Tibial nerve (tissue), 4 donors: ENCODE measurements around the gene PYCR2. TPM values are rescaled to one million over a fixed set of nuclear protein-coding genes. Genes with fewer than 3 reads are reported as not detected.

Experiments used
- DNase-seq, 2 donors: peaks; one replicate each; pipeline ENCODE4 v3.0.0-alpha.2; 2019; ENCODE audit warnings: low spot score in 2 of 2
- H3K27ac ChIP-seq, 4 donors: fragments of 200-600 bp; sonication (generic) in 3 of 4; one replicate each; pipeline ENCODE4 v1.5.1; 2017 to 2019; ENCODE audit warnings: mild to moderate bottlenecking in 1 of 4
- H3K27me3 ChIP-seq, 2 donors: fragments of 200-600 bp; sonication (generic) in 1 of 2; one replicate each; pipeline versions ENCODE4 v1.5.1 to v1.6.0; 2017 to 2019
- H3K36me3 ChIP-seq, 3 donors: fragments of 200-600 bp; sonication (generic); one replicate each; pipeline ENCODE4 v1.5.1; 2018 to 2019
- H3K4me1 ChIP-seq, 4 donors: fragments of 200-600 bp; sonication (generic) in 3 of 4; one replicate each; pipeline ENCODE4 v1.5.1; 2017 to 2019
- H3K4me3 ChIP-seq, 4 donors: fragments of 200-600 bp; sonication (generic) in 3 of 4; one replicate each; pipeline ENCODE4 v1.5.1; 2017 to 2019; ENCODE audit warnings: mild to moderate bottlenecking in 1 of 4, moderate library complexity in 1 of 4
- H3K9me3 ChIP-seq, 4 donors: fragments of 200-600 bp; sonication (generic) in 3 of 4; one replicate each; pipeline ENCODE4 v1.5.1; 2017 to 2019
- CTCF ChIP-seq, 5 experiments: fragments of 200-600 bp in 3 of 5; fragments of 450-650 bp in 2 of 5; sonication (generic) in 3 of 5; IDR thresholded peaks; one replicate each; pipeline ENCODE4 v1.5.1; 2016 to 2019; ENCODE audit warnings: antibody characterized with exemption in 5 of 5, mild to moderate bottlenecking in 3 of 5, moderate library complexity in 2 of 5
- EP300 ChIP-seq, 2 donors: sonication (generic); formaldehyde crosslinking; IDR thresholded peaks; one replicate each; pipeline ENCODE4 v1.6.1; 2017; ENCODE audit warnings: antibody characterized with exemption in 2 of 2, mild to moderate bottlenecking in 1 of 2
- POLR2A ChIP-seq, 2 donors: fragments of 450-650 bp; IDR thresholded peaks; one replicate each; pipeline ENCODE4 v1.6.1; 2017; ENCODE audit warnings: antibody characterized with exemption in 2 of 2, mild to moderate bottlenecking in 2 of 2, moderate library complexity in 2 of 2
- WGBS, 2 donors: methylation state at CpG; one replicate each; pipeline ENCODE4 v1.1.5; 2018; 5-methylcytosine and 5-hydroxymethylcytosine counted together
- total RNA-seq, 4 donors: library from RNA; depleted of rRNA; stranded (reverse); fragments of >200 nt; gene quantifications; one replicate each; pipeline ENCODE4 v1.1.0, GENCODE V29; 2016

PYCR2 gene
- total RNA-seq, 4 donors from 2014 or later, result 54.2 to 80.8 (median 59.0) TPM

- no peak for TF ChIP-seq EP300 (IDR thresholded peaks at IDR 0.05)
- no peak for TF ChIP-seq CTCF (IDR thresholded peaks at IDR 0.05)
- TF ChIP-seq POLR2A (IDR thresholded peaks at IDR 0.05), result no peak
Observed at GRCh38 chr1:225965231-225965630, 41.2 kb upstream of the PYCR2 start.

GRCh38 chr1:225963735-225964530 lies 39.9 kb upstream of the PYCR2 start:
- peaks cover 0 to 12% of the 10 kb centered on the region in 2 donors for H3K27me3 ChIP-seq
- no peak for DNase-seq
- H3K4me1 ChIP-seq, result peaks cover 0 to 5% (median 0%) of the 10 kb centered on the region in 4 donors
- 92 to 93% methylated on average over 15 of the region's 15 CpGs for WGBS, 2 donors
- H3K27ac ChIP-seq, result no peak overlapping the region
- H3K36me3 ChIP-seq, result no peaks in the 10 kb centered on the region
- H3K4me3 ChIP-seq, result no peak overlapping the region
- no peak for TF ChIP-seq POLR2A (IDR thresholded peaks at IDR 0.05)
- H3K9me3 ChIP-seq, result no peaks in the 10 kb centered on the region

More at GRCh38 chr1:225965231-225965630, 41.2 kb upstream of the PYCR2 start:
- Histone ChIP-seq H3K27me3 (peaks cover 0 to 12% of the 10 kb centered on the region in 2 donors), H3K4me3 (no peak overlapping the region), H3K27ac (no peak overlapping the region), H3K4me1 (peaks cover 0 to 5% (median 0%) of the 10 kb centered on the region in 4 donors), H3K9me3 (no peaks in the 10 kb centered on the region), H3K36me3 (no peaks in the 10 kb centered on the region)
- no peak for DNase-seq
- WGBS, 2 donors, result 80% methylated on average over 5 of the region's 5 CpGs

GRCh38 chr1:225962440-225962975 lies 38.5 kb upstream of the PYCR2 start:
- Histone ChIP-seq H3K4me1 (peaks cover 0 to 5% (median 0%) of the 10 kb centered on the region in 4 donors), H3K27ac (no peak overlapping the region), H3K9me3 (no peaks in the 10 kb centered on the region), H3K36me3 (no peaks in the 10 kb centered on the region), H3K27me3 (peaks cover 0 to 12% of the 10 kb centered on the region in 2 donors), H3K4me3 (no peak overlapping the region)
- TF ChIP-seq POLR2A (IDR thresholded peaks at IDR 0.05) (no peak), CTCF (IDR thresholded peaks at IDR 0.05) (peak in 2 of 5 experiments; percentile 44 to 57), EP300 (IDR thresholded peaks at IDR 0.05) (no peak)
- no peak for DNase-seq
- 31 to 32% methylated on average over 21 of the region's 21 CpGs for WGBS, 2 donors

- Histone ChIP-seq H3K27ac (no peak overlapping the region), H3K9me3 (no peaks in the 10 kb centered on the region), H3K27me3 (peaks cover 0 to 12% of the 10 kb centered on the region in 2 donors), H3K4me1 (peaks cover 0 to 5% (median 0%) of the 10 kb centered on the region in 4 donors), H3K4me3 (no peak overlapping the region), H3K36me3 (no peaks in the 10 kb centered on the region)
- 68 to 72% methylated on average over 20 of the region's 20 CpGs for WGBS, 2 donors
- TF ChIP-seq EP300 (IDR thresholded peaks at IDR 0.05) (no peak), POLR2A (IDR thresholded peaks at IDR 0.05) (no peak), CTCF (IDR thresholded peaks at IDR 0.05) (no peak)
- no peak for DNase-seq
Observed at GRCh38 chr1:225961659-225962439, 37.8 kb upstream of the PYCR2 start.

- DNase-seq, result no peak
- WGBS, 2 donors, result 85% methylated on average over 3 of the region's 3 CpGs
- Histone ChIP-seq H3K27me3 (peaks cover 0 to 12% of the 10 kb centered on the region in 2 donors), H3K27ac (no peak overlapping the region), H3K9me3 (no peaks in the 10 kb centered on the region), H3K4me3 (no peak overlapping the region), H3K4me1 (peaks cover 0 to 5% (median 0%) of the 10 kb centered on the region in 4 donors), H3K36me3 (no peaks in the 10 kb centered on the region)
- TF ChIP-seq EP300 (IDR thresholded peaks at IDR 0.05) (no peak), CTCF (IDR thresholded peaks at IDR 0.05) (no peak), POLR2A (IDR thresholded peaks at IDR 0.05) (no peak)
Observed at GRCh38 chr1:225958041-225958440, 34.0 kb upstream of the PYCR2 start.
